LNCaP clone FGC (cell line): ENCODE data around the gene SP5.

Experiments
- DNase-seq: peaks from one replicate; pipeline ENCODE4 v3.0.0-alpha.2; 2011; ENCODE audit warnings: low read depth
- H3K4me3 ChIP-seq: 2 replicates; pipeline ENCODE4 v1.5.1; 2011; ENCODE audit warnings: mild to moderate bottlenecking, low read depth, low read length, control low read depth
- TF ChIP-seq, protein P1 (sequence below): IDR thresholded peaks from 2 replicates; pipeline ENCODE4 v1.5.1; 2012; ENCODE audit warnings: mild to moderate bottlenecking; ENCODE audit not compliant: control insufficient read depth, insufficient read depth; ENCODE audit errors: extremely low read depth

The SP5 gene

DNA sequence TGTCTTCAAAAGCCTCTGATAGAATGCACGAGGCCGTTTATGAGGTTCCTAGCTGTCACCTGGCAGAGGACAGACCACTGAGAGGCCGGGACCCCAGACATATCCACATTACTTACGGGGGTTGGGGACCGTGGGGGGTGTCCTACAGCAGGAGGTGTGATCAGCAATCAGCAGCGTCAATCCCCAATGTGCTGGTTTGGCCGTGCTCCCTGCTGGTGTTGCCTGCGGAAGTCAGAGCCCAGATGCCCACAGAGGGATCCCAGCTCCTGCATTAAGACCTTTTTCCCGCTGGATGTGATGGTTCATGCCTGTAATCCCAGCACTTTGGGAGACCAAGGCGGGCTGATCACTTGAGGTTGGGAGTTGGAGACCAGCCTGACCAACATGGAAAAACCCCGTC is 20.8 kb upstream of the SP5 start:
- TF ChIP-seq, protein P1, sequence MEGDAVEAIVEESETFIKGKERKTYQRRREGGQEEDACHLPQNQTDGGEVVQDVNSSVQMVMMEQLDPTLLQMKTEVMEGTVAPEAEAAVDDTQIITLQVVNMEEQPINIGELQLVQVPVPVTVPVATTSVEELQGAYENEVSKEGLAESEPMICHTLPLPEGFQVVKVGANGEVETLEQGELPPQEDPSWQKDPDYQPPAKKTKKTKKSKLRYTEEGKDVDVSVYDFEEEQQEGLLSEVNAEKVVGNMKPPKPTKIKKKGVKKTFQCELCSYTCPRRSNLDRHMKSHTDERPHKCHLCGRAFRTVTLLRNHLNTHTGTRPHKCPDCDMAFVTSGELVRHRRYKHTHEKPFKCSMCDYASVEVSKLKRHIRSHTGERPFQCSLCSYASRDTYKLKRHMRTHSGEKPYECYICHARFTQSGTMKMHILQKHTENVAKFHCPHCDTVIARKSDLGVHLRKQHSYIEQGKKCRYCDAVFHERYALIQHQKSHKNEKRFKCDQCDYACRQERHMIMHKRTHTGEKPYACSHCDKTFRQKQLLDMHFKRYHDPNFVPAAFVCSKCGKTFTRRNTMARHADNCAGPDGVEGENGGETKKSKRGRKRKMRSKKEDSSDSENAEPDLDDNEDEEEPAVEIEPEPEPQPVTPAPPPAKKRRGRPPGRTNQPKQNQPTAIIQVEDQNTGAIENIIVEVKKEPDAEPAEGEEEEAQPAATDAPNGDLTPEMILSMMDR = no peak
- DNase-seq = no peak
- no peak overlapping the region for H3K4me3 ChIP-seq

GRCh38 chr2:170695521-170696410 is 19.4 kb upstream of the SP5 start:
- TF ChIP-seq, protein P1 = no peak
- H3K4me3 ChIP-seq = no peak overlapping the region
- DNase-seq = no peak

DNA sequence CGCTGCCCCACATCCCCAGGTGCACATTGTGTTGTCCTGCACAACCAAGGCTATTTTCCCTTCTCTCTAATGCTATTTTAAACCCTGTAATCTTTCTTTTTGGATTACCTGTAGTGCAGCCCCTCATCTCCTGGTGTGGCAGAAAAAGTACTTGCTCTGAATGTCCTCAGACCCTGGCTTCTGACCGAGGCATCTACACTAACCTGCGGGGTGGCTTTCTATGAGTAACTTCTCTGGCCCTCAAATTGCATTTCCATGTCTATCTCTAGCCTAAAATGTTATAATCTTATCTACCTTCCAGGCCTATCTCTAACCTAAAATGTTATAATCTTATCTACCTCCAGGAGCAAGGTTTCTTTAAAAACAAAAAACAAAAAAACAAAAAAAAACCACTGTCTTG is 18.2 kb upstream of the SP5 start:
- no peak for DNase-seq
- TF ChIP-seq, protein P1 = no peak

DNA sequence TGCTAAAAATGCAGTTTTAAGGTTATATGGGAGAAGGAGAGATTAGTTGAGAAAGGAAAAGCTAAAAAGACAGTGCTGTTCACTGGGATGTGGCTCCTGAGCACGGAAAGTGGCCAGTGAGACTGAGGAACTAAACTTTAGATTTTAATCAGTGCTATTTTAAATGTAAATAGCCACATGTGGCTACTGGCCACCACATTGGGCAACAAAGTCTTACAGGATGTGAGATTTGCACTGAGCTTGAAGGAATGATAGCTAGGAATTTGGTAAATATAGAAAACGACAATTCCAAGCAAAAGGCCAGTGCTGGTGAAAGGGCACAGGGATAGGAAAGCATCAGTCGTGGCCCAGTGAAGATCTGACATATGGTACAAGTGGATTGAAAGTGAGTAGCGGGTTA is 14.1 kb upstream of the SP5 start:
- TF ChIP-seq, protein P1 = no peak
- no peak for DNase-seq

More for the DNA sequence above, 18.2 kb upstream of the SP5 start:
- no peak overlapping the region for H3K4me3 ChIP-seq

DNA sequence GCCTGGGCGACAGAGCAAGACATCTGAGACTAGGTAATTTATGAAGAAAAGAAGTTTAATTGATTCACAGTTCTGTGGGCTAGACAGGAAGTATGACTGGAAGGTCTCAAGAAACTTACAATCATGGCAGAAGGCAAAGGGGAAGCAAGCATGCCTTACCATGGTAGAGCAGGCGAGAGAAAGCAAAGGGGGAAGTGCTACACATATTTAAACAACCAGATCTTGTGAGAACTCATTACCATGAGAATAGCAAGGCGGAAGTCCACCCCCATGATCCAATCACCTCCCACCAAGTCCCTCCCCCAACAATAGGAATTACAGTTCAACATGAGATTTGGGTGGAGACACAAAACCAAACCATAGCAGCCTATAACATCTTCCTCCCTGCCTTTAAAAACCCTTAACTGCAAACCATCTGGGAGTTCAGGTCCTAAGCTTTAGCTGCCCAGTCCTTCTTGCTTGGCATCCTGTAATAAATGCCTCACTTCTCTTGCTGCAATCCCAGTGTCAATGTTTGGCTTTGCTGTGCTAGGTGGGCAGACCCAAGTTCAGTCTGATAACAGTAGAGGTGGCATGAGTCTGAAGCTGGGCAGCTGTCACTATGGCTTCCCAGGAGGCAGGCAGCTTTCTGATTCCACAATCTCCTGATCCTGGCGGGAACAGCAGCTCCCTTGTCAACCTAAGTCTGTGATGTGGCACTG is 11.2 kb upstream of the SP5 start:
- no peak overlapping the region for H3K4me3 ChIP-seq
- TF ChIP-seq, protein P1 = no peak
- DNase-seq = no peak

More for the DNA sequence above, 14.1 kb upstream of the SP5 start:
- H3K4me3 ChIP-seq = no peak overlapping the region

- DNase-seq = no peak
- TF ChIP-seq, protein P1 = no peak
- H3K4me3 ChIP-seq = no peak overlapping the region
These were observed 7.0 kb upstream of the SP5 start for GRCh38 chr2:170707821-170708795.
